GM18517 (cell line): ENCODE data around the gene CD46.

ENCODE experiments used
- ATAC-seq: cut with Tn5 transposase; IDR thresholded peaks from one replicate; pipeline ENCODE4 v1.9.1; 2021; ENCODE audit warnings: mild to moderate bottlenecking, moderate library complexity; ENCODE audit not compliant: unreplicated experiment

CD46 gene

GRCh38 chr1:207844371-207844770, 92.5 kb downstream of the CD46 start:
- no peak for ATAC-seq
